HepG2 (cell line): ENCODE results near the gene ACE. TPM values are rescaled to one million over a fixed set of nuclear protein-coding genes. Genes with fewer than 3 reads are reported as not detected.

ENCODE experiments used
- ATAC-seq: fragments of 200-7000 bp; cut with Tn5 transposase; 3 replicates; pipeline ENCODE4 v1.9.1; 2020; ENCODE audit warnings: mild to moderate bottlenecking, moderate library complexity
- BruUV-seq: library from RNA; stranded (reverse); fragments of 400-500 nt; replicated peaks from 2 replicates; lab custom pipeline; 2021; lab: Mats Ljungman, UMichigan
- CTCF ChIA-PET: fragments of 300-600 bp; formaldehyde crosslinking; extraction: SDS; loops from one replicate; lab custom pipeline; 2021; ENCODE audit warnings: low total read pairs, inconsistent platforms, low intra/inter-chr PET ratio; lab: Yijun Ruan, JAX
- POLR2A ChIA-PET: fragments of 350-600 bp; sonication (Branson Sonifier 250); formaldehyde crosslinking; loops from one replicate; lab custom pipeline; 2020; ENCODE audit warnings: antibody characterized with exemption, inconsistent platforms; lab: Yijun Ruan, JAX
- DNase-seq: peaks from one replicate; pipeline ENCODE4 v3.0.0-alpha.2; 2015; ENCODE audit warnings: low spot score
- FAIRE-seq: peaks from 3 replicates; lab custom pipeline; 2011; peaks lifted over from hg19 to GRCh38; lab: Jason Lieb, UNC
- H2AFZ ChIP-seq: one replicate; pipeline ENCODE4 v1.6.1; 2011; ENCODE audit warnings: low read length, inconsistent platforms
- H3K27ac ChIP-seq: fragments of 300-600 bp; 3 replicates; pipeline ENCODE4 v1.8.0; 2011; ENCODE audit warnings: mixed run types, mild to moderate bottlenecking, mixed read lengths, low read length, inconsistent platforms; ENCODE audit not compliant: insufficient read depth; ENCODE audit errors: extremely low read length
- H3K27me3 ChIP-seq, 2 experiments: fragments of 200-600 bp in 1 of 2; 2 replicates in 1 of 2; 3 replicates in 1 of 2; pipeline versions ENCODE4 v1.6.0 to v1.8.0; 2011; ENCODE audit warnings: low read length in 2 of 2, mild to moderate bottlenecking in 2 of 2, moderate library complexity in 2 of 2, inconsistent platforms in 1 of 2; ENCODE audit not compliant: insufficient read depth in 2 of 2, control insufficient read depth in 1 of 2
- H3K36me3 ChIP-seq, 2 experiments: fragments of 200-600 bp in 1 of 2; replicated peaks in 1 of 2; 2 replicates in 1 of 2; 3 replicates in 1 of 2; pipeline versions ENCODE4 v1.5.1 to v1.8.0; 2011; ENCODE audit warnings: low read length in 2 of 2, inconsistent platforms in 1 of 2; ENCODE audit not compliant: insufficient read depth in 2 of 2, control insufficient read depth in 1 of 2
- H3K4me1 ChIP-seq: 2 replicates; pipeline ENCODE4 v1.5.1; 2012; ENCODE audit warnings: low read length, inconsistent platforms; ENCODE audit not compliant: insufficient read depth
- H3K4me2 ChIP-seq: 2 replicates; pipeline ENCODE4 v1.6.0; 2011; ENCODE audit warnings: low read depth, low read length, inconsistent platforms
- H3K4me3 ChIP-seq, 3 experiments: fragments of 200-600 bp in 1 of 3; sonication (generic), shearing (Covaris generic) in 1 of 3; replicated peaks in 1 of 3; 2 replicates each; pipeline ENCODE4 v1.5.1; 2011 to 2016; ENCODE audit warnings: low read length in 3 of 3, inconsistent platforms in 2 of 3, low read depth in 2 of 3, mild to moderate bottlenecking in 2 of 3, control low read depth in 1 of 3, mixed read lengths in 1 of 3; ENCODE audit not compliant: insufficient read depth in 1 of 3
- H3K79me2 ChIP-seq: one replicate; pipeline ENCODE4 v1.6.1; 2011; ENCODE audit warnings: low read length, inconsistent platforms; ENCODE audit not compliant: insufficient read depth
- H3K9ac ChIP-seq: 2 replicates; pipeline ENCODE4 v1.6.0; 2011; ENCODE audit warnings: mild to moderate bottlenecking, low read depth, low read length, inconsistent platforms; ENCODE audit not compliant: insufficient read depth
- H3K9me3 ChIP-seq: 2 replicates; pipeline ENCODE4 v1.5.1; 2012; ENCODE audit warnings: mild to moderate bottlenecking, low read length
- H4K20me1 ChIP-seq: 2 replicates; pipeline ENCODE4 v1.6.0; 2011; ENCODE audit warnings: inconsistent platforms, mild to moderate bottlenecking, low read length, moderate library complexity; ENCODE audit not compliant: insufficient read depth
- FOXO1 ChIP-seq: sonication (generic); formaldehyde crosslinking; IDR thresholded peaks from 2 replicates; pipeline ENCODE4 v1.4.0; 2020; ENCODE audit warnings: missing genetic modification reagents
- MAFG ChIP-seq: sonication (generic); formaldehyde crosslinking; IDR thresholded peaks from 2 replicates; pipeline ENCODE4 v1.5.1; 2020; ENCODE audit warnings: mild to moderate bottlenecking, missing genetic modification reagents
- MAZ ChIP-seq, 2 experiments: sonication (generic) in 1 of 2; formaldehyde crosslinking in 1 of 2; IDR thresholded peaks; 2 replicates each; pipeline versions ENCODE4 v1.5.0 to v1.6.1; 2012 to 2020; ENCODE audit warnings: low read depth in 2 of 2, mild to moderate bottlenecking in 2 of 2, borderline replicate concordance in 1 of 2, improper control_type of control experiment in 1 of 2, low read length in 1 of 2, missing genetic modification reagents in 1 of 2, moderate library complexity in 1 of 2
- NR3C1 ChIP-seq: sonication (generic); formaldehyde crosslinking; IDR thresholded peaks from 2 replicates; pipeline ENCODE4 v1.4.0; 2020; ENCODE audit warnings: missing genetic modification reagents
- USF2 ChIP-seq, 2 experiments: sonication (generic) in 1 of 2; formaldehyde crosslinking in 1 of 2; IDR thresholded peaks; 2 replicates each; pipeline versions ENCODE4 v1.5.1 to v1.6.1; 2011 to 2020; ENCODE audit warnings: borderline replicate concordance in 1 of 2, low read depth in 1 of 2, low read length in 1 of 2, mild to moderate bottlenecking in 1 of 2, missing genetic modification reagents in 1 of 2, moderate library complexity in 1 of 2
- ZBTB3 ChIP-seq: sonication (generic); formaldehyde crosslinking; IDR thresholded peaks from 2 replicates; pipeline ENCODE4 v1.4.0; 2020; ENCODE audit warnings: low read depth, mild to moderate bottlenecking, moderate library complexity, missing genetic modification reagents, borderline replicate concordance
- ZBTB7B ChIP-seq: sonication (generic); formaldehyde crosslinking; IDR thresholded peaks from 2 replicates; pipeline ENCODE4 v1.4.0; 2020; ENCODE audit warnings: missing genetic modification reagents
- WGBS: methylation state at CpG from one replicate; pipeline ENCODE4 v1.1.6; 2017; ENCODE audit warnings: low lambda C conversion rate; 5-methylcytosine and 5-hydroxymethylcytosine counted together
- in situ Hi-C: cut with HindIII; loops from 2 replicates; pipeline ENCODE4 v1.10.0; 2017; ENCODE audit warnings: low pct_unique_long_range_greater_than_20kb; ENCODE audit not compliant: extremely low pct_ligation_motif_present
- intact Hi-C: fragments of 100-400 bp; cut with micrococcal nuclease; formaldehyde crosslinking; loops from one replicate; pipeline ENCODE4 v1.10.0; 2022; ENCODE audit not compliant: unreplicated experiment
- polyA plus RNA-seq, 8 experiments: library from polyadenylated mRNA; depleted of rRNA in 3 of 8; stranded (reverse) in 7 of 8; unstranded in 1 of 8; fragments of >200 nt; fragmentation: Illumina TruSeq in 4 of 8; extraction: Trizol in 4 of 8; gene quantifications; 2 replicates each; pipeline versions ENCODE4 v1.2.1 to v1.2.3, GENCODE V29; 2011 to 2016; ENCODE audit warnings: low read depth in 4 of 8, missing spikeins in 1 of 8, mixed read lengths in 1 of 8; ENCODE audit not compliant: insufficient read depth in 1 of 8
- total RNA-seq, 5 experiments: library from RNA; depleted of rRNA; stranded (reverse); fragments of >200 nt; fragmentation: Illumina TruSeq; extraction: Trizol; gene quantifications; 2 replicates each; pipeline ENCODE4 v1.2.3, GENCODE V29; 2016; ENCODE audit warnings: low read depth in 1 of 5

The ACE gene
- total and polyA plus RNA-seq, 2 of the 13 experiments (the other 11 are each of a cell fraction or from before 2014, with no cell fraction given), result 0.08 to 0.13 TPM

- TF ChIP-seq USF2 (IDR thresholded peaks at IDR 0.05; ENCODE audit: low read depth, low read length) (no peak), USF2 (CRISPR knock-in tag; IDR thresholded peaks at IDR 0.05; ENCODE audit: borderline replicate concordance) (no peak), ZBTB3 (CRISPR knock-in tag) (no peak), MAFG (CRISPR knock-in tag) (no peak), ZBTB7B (CRISPR knock-in tag) (no peak)
- TF ChIP-seq, all 625 proteins: peak for 14
Observed at GRCh38 chr17:63523253-63523855, 46.5 kb downstream of the ACE start, which contains the start of gene KCNH6 (continued).

- POLR2A ChIA-PET, result no interaction called here
- Histone ChIP-seq H3K36me3 (no peaks in the 10 kb centered on the region), H3K4me2 (no peak overlapping the region), H4K20me1 (no peaks in the 10 kb centered on the region; the same call in 1 of the 2 replicates), H3K79me2 (no peaks in the 10 kb centered on the region), H3K9me3 (no peaks in the 10 kb centered on the region), H3K27ac (no peak overlapping the region), H2AFZ (no peak overlapping the region), H3K27me3 (peaks cover 5 to 64% of the 10 kb centered on the region in 2 experiments), H3K4me3 (no peak overlapping the region), H3K4me1 (peaks cover 44% of the 10 kb centered on the region), H3K9ac (no peak overlapping the region)
- no peak for DNase-seq
- 87% methylated on average over 14 of the region's 14 CpGs for WGBS
- CTCF ChIA-PET, result no interaction called here
- no peak for FAIRE-seq
- intact Hi-C loops, result loop anchor here (5.0 kb wide), 1 partner anchor 53 kb away; no protein-coding TSS in a partner anchor
- BruUV-seq, result no TSS peak
- TF ChIP-seq FOXO1 (CRISPR knock-in tag) (0 out of 2 replicates have a peak, but pooled peaks have one; percentile 7), MAZ (IDR thresholded peaks at IDR 0.05; ENCODE audit: borderline replicate concordance, low read depth, low read length) (no peak), MAZ (CRISPR knock-in tag; IDR thresholded peaks at IDR 0.05; ENCODE audit: low read depth) (no peak), NR3C1 (no peak)
- ATAC-seq, result no peak
- in situ Hi-C loops, result no loop called here
Observed at GRCh38 chr17:63524051-63524450, 47.2 kb downstream of the ACE start.
